Body of pancreas (tissue), 4 donors: ENCODE measurements around the gene NBPF1.

Source experiments
- POLR2A ChIP-seq, 3 donors: fragments of 450-650 bp; IDR thresholded peaks; one replicate each; pipeline ENCODE4 v1.6.1; 2016; ENCODE audit warnings: antibody characterized with exemption in 3 of 3, mild to moderate bottlenecking in 2 of 3
- TF ChIP-seq, protein P1 (sequence below), 7 experiments: fragments of 450-650 bp in 4 of 7; fragments of 200-600 bp in 3 of 7; sonication (generic) in 3 of 7; IDR thresholded peaks; one replicate each; pipeline ENCODE4 v1.5.1; 2016 to 2019; ENCODE audit warnings: antibody characterized with exemption in 7 of 7

DNA sequence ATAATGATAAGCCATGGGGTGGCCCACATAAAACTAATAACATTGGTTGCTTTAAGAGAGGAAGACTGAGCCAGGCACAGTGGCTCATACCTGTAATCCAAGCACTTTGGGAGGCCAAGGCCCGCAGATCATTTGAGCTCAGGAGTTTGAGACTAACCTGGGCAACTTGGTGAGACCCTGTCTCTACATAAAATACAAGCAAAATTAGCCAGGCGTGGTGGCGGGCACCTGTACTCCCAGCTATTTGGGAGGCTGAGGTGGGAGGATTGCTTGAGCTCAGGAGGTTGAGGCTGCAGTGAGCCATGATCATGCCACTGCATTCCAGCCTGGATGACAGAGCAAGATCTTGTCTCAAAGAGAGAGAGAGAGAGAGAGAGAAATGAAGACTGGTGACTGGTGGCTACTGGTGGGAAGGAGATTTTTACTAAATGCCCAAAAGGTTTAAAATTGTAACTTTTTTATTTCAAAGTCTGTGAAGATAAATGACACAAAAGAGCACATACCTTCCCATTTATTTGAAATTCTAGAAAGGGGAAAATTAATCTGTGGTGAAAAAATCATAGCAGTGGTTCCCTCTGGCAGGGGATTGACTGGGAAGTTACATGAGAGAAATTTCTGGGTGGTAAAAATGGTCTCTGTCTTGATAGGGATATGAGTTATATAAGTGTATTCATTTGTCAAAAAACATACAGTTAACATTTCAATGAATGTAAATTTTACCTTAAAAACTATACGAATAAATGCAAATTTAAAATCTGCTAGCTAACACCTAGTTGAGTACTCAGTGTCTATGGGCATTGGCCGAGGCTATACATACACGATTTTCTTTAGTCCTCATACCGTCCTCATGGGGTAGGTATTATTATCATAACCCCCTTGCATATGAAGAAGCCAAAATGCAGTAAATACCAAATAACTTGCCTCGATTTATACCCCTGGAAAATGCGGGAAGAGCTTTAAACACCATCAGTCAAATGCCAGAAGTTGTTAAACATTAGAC lies 2.2 kb upstream of the NBPF1 start:
- TF ChIP-seq, protein P1, sequence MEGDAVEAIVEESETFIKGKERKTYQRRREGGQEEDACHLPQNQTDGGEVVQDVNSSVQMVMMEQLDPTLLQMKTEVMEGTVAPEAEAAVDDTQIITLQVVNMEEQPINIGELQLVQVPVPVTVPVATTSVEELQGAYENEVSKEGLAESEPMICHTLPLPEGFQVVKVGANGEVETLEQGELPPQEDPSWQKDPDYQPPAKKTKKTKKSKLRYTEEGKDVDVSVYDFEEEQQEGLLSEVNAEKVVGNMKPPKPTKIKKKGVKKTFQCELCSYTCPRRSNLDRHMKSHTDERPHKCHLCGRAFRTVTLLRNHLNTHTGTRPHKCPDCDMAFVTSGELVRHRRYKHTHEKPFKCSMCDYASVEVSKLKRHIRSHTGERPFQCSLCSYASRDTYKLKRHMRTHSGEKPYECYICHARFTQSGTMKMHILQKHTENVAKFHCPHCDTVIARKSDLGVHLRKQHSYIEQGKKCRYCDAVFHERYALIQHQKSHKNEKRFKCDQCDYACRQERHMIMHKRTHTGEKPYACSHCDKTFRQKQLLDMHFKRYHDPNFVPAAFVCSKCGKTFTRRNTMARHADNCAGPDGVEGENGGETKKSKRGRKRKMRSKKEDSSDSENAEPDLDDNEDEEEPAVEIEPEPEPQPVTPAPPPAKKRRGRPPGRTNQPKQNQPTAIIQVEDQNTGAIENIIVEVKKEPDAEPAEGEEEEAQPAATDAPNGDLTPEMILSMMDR (IDR thresholded peaks at IDR 0.05) = no peak
- TF ChIP-seq POLR2A (IDR thresholded peaks at IDR 0.05) = no peak
